CD4-positive, alpha-beta T cell (primary cell): ENCODE measurements around the gene TMEM201. TPM values are rescaled to one million over a fixed set of nuclear protein-coding genes. Genes with fewer than 3 reads are reported as not detected.
A peak's percentile ranks its signal among the peaks of the same experiment; 100 is the strongest.
"Not testable (repeated sequence)": the region's sequence is repeated elsewhere in the genome, so short reads cannot be mapped to it uniquely, and the experiment has no call there.

ENCODE experiments used
- ATAC-seq: fragments of 200-7000 bp; cut with Tn5 transposase; one replicate; pipeline ENCODE4 v1.10.0; 2022; ENCODE audit warnings: mild to moderate bottlenecking; ENCODE audit not compliant: poor library complexity
- CTCF ChIA-PET: fragments of 350-600 bp; sonication (Branson Sonifier 250); formaldehyde crosslinking; loops from one replicate; lab custom pipeline; 2021; ENCODE audit warnings: antibody characterized with exemption, inconsistent platforms; lab: Charles Lee
- POLR2A ChIA-PET: fragments of 350-600 bp; sonication (Branson Sonifier 250); formaldehyde crosslinking; loops from one replicate; lab custom pipeline; 2021; ENCODE audit warnings: antibody characterized with exemption, inconsistent platforms; lab: Charles Lee
- DNase-seq, 14 experiments: peaks; one replicate each; pipeline ENCODE4 v3.0.0-alpha.2; 2013 to 2020; ENCODE audit warnings: mixed read lengths in 2 of 14
- H3K27ac ChIP-seq, 2 donors: one replicate each; pipeline versions ENCODE4 v1.5.1 to v1.7.0; 2013; ENCODE audit warnings: low read length in 2 of 2, low read depth in 1 of 2, mild to moderate bottlenecking in 1 of 2
- H3K27me3 ChIP-seq, 2 experiments: 1 replicate in 1 of 2; 2 replicates in 1 of 2; pipeline versions ENCODE4 v1.6.1 to v1.7.0; 2013; ENCODE audit warnings: low read length in 2 of 2, control low read depth in 1 of 2, mild to moderate bottlenecking in 1 of 2, moderate library complexity in 1 of 2; ENCODE audit not compliant: insufficient read depth in 2 of 2, control insufficient read depth in 1 of 2
- H3K36me3 ChIP-seq: one replicate; pipeline ENCODE4 v1.6.1; 2013; ENCODE audit warnings: low read length, control low read depth; ENCODE audit not compliant: insufficient read depth
- H3K4me1 ChIP-seq: one replicate; pipeline ENCODE4 v1.6.1; 2013; ENCODE audit warnings: low read length, control low read depth; ENCODE audit not compliant: insufficient read depth
- H3K4me3 ChIP-seq: one replicate; pipeline ENCODE4 v1.5.1; 2013; ENCODE audit warnings: mild to moderate bottlenecking, low read length, moderate library complexity
- H3K9me3 ChIP-seq, 2 experiments: 1 replicate in 1 of 2; 2 replicates in 1 of 2; pipeline versions ENCODE4 v1.6.1 to v1.7.0; 2013; ENCODE audit warnings: low read length in 2 of 2, mild to moderate bottlenecking in 2 of 2, control low read depth in 1 of 2, moderate library complexity in 1 of 2; ENCODE audit not compliant: control insufficient read depth in 1 of 2, insufficient read depth in 1 of 2
- H3K27ac Mint-ChIP-seq: one replicate; pipeline ENCODE4 v1.8.0; 2020; ENCODE audit warnings: mixed read lengths
- H3K27me3 Mint-ChIP-seq: one replicate; pipeline ENCODE4 v1.8.0; 2021; ENCODE audit warnings: mixed read lengths
- H3K36me3 Mint-ChIP-seq: one replicate; pipeline ENCODE4 v1.8.0; 2021; ENCODE audit warnings: low read depth, mixed read lengths
- H3K4me1 Mint-ChIP-seq: one replicate; pipeline ENCODE4 v1.8.0; 2021; ENCODE audit warnings: low read depth, mixed read lengths
- H3K4me3 Mint-ChIP-seq: one replicate; pipeline ENCODE4 v1.8.0; 2020; ENCODE audit warnings: mild to moderate bottlenecking, mixed read lengths
- H3K9me3 Mint-ChIP-seq: one replicate; pipeline ENCODE4 v1.8.0; 2020; ENCODE audit warnings: mixed read lengths
- CTCF ChIP-seq: fragments of 200-600 bp; IDR thresholded peaks from one replicate; pipeline ENCODE4 v1.8.0; 2022; ENCODE audit warnings: antibody characterized with exemption, mild to moderate bottlenecking
- intact Hi-C, 2 experiments: fragments of 100-400 bp; cut with DNase I in 1 of 2; cut with micrococcal nuclease in 1 of 2; formaldehyde crosslinking; loops; one replicate each; pipeline versions ENCODE4 v1.15.1 to v1.9.0; 2023 to 2025; cut with DNase I, micrococcal nuclease
- total RNA-seq, 174 experiments: library from RNA in 2 of 174; stranded (reverse) in 2 of 174; gene quantifications; one replicate each; pipeline ENCODE4 v1.2.3 and lab custom pipeline; 2021 to 2026

Gene TMEM201
- total RNA-seq, 2 experiments from 2014 or later, result 9.1 to 9.2 TPM

- H3K27me3 ChIP-seq, result no peaks in the 10 kb centered on the region
- H3K9me3 ChIP-seq, result no peaks in the 10 kb centered on the region
- intact Hi-C loops, result no loop called here
- H3K36me3 Mint-ChIP-seq, result no peaks in the 10 kb centered on the region
- no peak for ATAC-seq
- H3K4me1 Mint-ChIP-seq, result peaks cover 2% of the 10 kb centered on the region
- no peaks in the 10 kb centered on the region for H3K9me3 Mint-ChIP-seq
- DNase-seq, result no peak
- no peak for TF ChIP-seq CTCF
- H3K27ac ChIP-seq, result no peak overlapping the region
- ChIA-PET CTCF (no interaction called here), POLR2A (no interaction called here)
- H3K4me1 ChIP-seq, result peaks cover 5% of the 10 kb centered on the region
- no peak overlapping the region for H3K4me3 ChIP-seq
- H3K4me3 Mint-ChIP-seq, result no peak overlapping the region
- no peaks in the 10 kb centered on the region for H3K36me3 ChIP-seq
- H3K27ac Mint-ChIP-seq, result no peak overlapping the region
- peaks cover 5% of the 10 kb centered on the region for H3K27me3 Mint-ChIP-seq
Observed at GRCh38 chr1:9621032-9621431, 32.3 kb downstream of the TMEM201 start.

GRCh38 chr1:9624081-9624480, 35.4 kb downstream of the TMEM201 start:
- DNase-seq, result no peak
- H3K36me3 ChIP-seq, result no peaks in the 10 kb centered on the region
- TF ChIP-seq CTCF, result no peak
- Mint-ChIP-seq H3K9me3 (no peaks in the 10 kb centered on the region), H3K4me1 (peaks cover 24% of the 10 kb centered on the region), H3K36me3 (peaks cover under 1% of the 10 kb centered on the region), H3K27ac (peak overlapping the region; percentile 43), H3K4me3 (peak overlapping the region; percentile 57), H3K27me3 (peaks cover 2% of the 10 kb centered on the region)
- POLR2A ChIA-PET, result no interaction called here
- CTCF ChIA-PET, result no interaction called here
- no peaks in the 10 kb centered on the region for H3K27me3 ChIP-seq
- intact Hi-C loops, result no loop called here
- no peaks in the 10 kb centered on the region for H3K9me3 ChIP-seq
- H3K4me3 ChIP-seq, result no peak overlapping the region
- ATAC-seq, result no peak
- H3K4me1 ChIP-seq, result peaks cover 32% of the 10 kb centered on the region
- no peak overlapping the region for H3K27ac ChIP-seq

- H3K27ac ChIP-seq, H3K27me3 ChIP-seq, H3K4me3 ChIP-seq, H3K27ac Mint-ChIP-seq, ATAC-seq, H3K27me3 Mint-ChIP-seq, DNase-seq, H3K36me3 ChIP-seq, H3K9me3 Mint-ChIP-seq, H3K9me3 ChIP-seq: not testable (repeated sequence)
- intact Hi-C loops, result loop anchor here in 1 of 2 experiments (5.0 kb wide), 2 partner anchors 407 to 807 kb away; partner anchors contain the start of genes CENPS and UBE4B
- Mint-ChIP-seq H3K4me3 (peak overlapping the region; percentile 42), H3K4me1 (peaks cover 33% of the 10 kb centered on the region), H3K36me3 (peaks cover 10% of the 10 kb centered on the region)
- peaks cover 37% of the 10 kb centered on the region for H3K4me1 ChIP-seq
- ChIA-PET POLR2A (interaction anchor here (1.1 to 7.3 kb wide), 2 partner anchors 30 to 93 kb away, joined by 5 to 512 read pairs; partner anchors contain the start of gene PIK3CD), CTCF (interaction anchor here (0.9 kb wide), 1 partner anchor 105 kb away, joined by 4 read pairs; no protein-coding TSS in a partner anchor)
Observed at GRCh38 chr1:9625030-9625429, 36.3 kb downstream of the TMEM201 start.
